ENCODE data around the gene ACER1.

ACER1 gene

DNA sequence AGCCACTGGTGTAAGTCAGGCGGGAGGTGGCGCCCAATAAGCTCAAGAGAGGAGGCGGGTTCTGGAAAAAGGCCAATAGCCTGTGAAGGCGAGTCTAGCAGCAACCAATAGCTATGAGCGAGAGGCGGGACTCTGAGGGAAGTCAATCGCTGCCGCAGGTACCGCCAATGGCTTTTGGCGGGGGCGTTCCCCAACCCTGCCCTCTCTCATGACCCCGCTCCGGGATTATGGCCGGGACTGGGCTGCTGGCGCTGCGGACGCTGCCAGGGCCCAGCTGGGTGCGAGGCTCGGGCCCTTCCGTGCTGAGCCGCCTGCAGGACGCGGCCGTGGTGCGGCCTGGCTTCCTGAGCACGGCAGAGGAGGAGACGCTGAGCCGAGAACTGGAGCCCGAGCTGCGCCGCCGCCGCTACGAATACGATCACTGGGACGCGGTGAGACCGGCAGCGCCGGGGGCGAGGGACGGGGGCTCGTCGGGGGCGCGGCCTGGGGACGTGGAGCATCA is 39.2 kb upstream of the ACER1 start, which contains the start of gene ALKBH7:
Gene ALKBH7, plus strand, starts transcription at position 201 of the 502 bp plus-strand sequence. Its CDS starts 27 bp downstream, at position 228.
- H3K18ac ChIP-seq (ENCODE audit: low read length) = peak within 1 kb of the TSS; percentile 96
- peak within 1 kb of the TSS; percentile 98 for H3K14ac ChIP-seq (ENCODE audit: low read length)
- peak within 1 kb of the TSS; percentile 97 for H4K91ac ChIP-seq (ENCODE audit: low read depth, low read length)
- no CpG with 5 or more reads among the region's 47 CpGs for WGBS (ENCODE audit: extremely low coverage, insufficient coverage, insufficient read length)
- H3K9ac ChIP-seq (ENCODE audit: low read length) = peak within 1 kb of the TSS; percentile 81
- peak within 1 kb of the TSS; percentile 81 for H3K4me2 ChIP-seq (ENCODE audit: low read length)
- peak within 1 kb of the TSS; percentile 95 for H3K4me3 ChIP-seq (ENCODE audit: low read depth, low read length)
- H3K4me1 ChIP-seq (ENCODE audit: control insufficient read depth in 1 of 2, insufficient read depth in 2 of 2, low read length in 2 of 2) = peaks cover 6 to 14% of the 10 kb centered on the region in 2 experiments
- H2BK12ac ChIP-seq (ENCODE audit: low read length) = no peak within 1 kb of the TSS
- H3K36me3 ChIP-seq (ENCODE audit: control insufficient read depth in 1 of 2, insufficient read depth in 2 of 2, low read length in 2 of 2) = peaks cover 29 to 34% of the 10 kb centered on the region in 2 experiments
- peak within 1 kb of the TSS; percentile 97 for H3K27ac ChIP-seq (ENCODE audit: low read depth, low read length)
- no peaks in the 10 kb centered on the region for H3K27me3 ChIP-seq (ENCODE audit: insufficient read depth, low read length)
- peaks cover 1% of the 10 kb centered on the region for H3K9me3 ChIP-seq (ENCODE audit: insufficient read depth, low read depth, low read length)
- H3K79me2 ChIP-seq (ENCODE audit: control insufficient read depth, insufficient read depth, low read length, poor library complexity) = peaks cover 2% of the 10 kb centered on the region
- peaks cover 10% of the 10 kb centered on the region for H3K79me1 ChIP-seq (ENCODE audit: low read length)
- peak within 1 kb of the TSS; percentile 92 for H3K4ac ChIP-seq (ENCODE audit: low read depth, low read length)
- peak; percentile 100 for DNase-seq
- H2BK120ac ChIP-seq (ENCODE audit: insufficient read depth, low read length, poor library complexity) = peak within 1 kb of the TSS; percentile 95
- no peak within 1 kb of the TSS for H3K23ac ChIP-seq (ENCODE audit: low read length)
- peak within 1 kb of the TSS; percentile 97 for H2AFZ ChIP-seq (ENCODE audit: insufficient read depth, low read length, poor library complexity)
- peak within 1 kb of the TSS; percentile 97 for H4K8ac ChIP-seq (ENCODE audit: low read depth, low read length)
- H2AK5ac ChIP-seq (ENCODE audit: low read length) = peak within 1 kb of the TSS; percentile 92
- peak within 1 kb of the TSS; percentile 88 for H4K12ac ChIP-seq (ENCODE audit: low read depth, low read length)
- peak within 1 kb of the TSS; percentile 95 for H2BK5ac ChIP-seq (ENCODE audit: low read depth, low read length, poor library complexity)

DNA sequence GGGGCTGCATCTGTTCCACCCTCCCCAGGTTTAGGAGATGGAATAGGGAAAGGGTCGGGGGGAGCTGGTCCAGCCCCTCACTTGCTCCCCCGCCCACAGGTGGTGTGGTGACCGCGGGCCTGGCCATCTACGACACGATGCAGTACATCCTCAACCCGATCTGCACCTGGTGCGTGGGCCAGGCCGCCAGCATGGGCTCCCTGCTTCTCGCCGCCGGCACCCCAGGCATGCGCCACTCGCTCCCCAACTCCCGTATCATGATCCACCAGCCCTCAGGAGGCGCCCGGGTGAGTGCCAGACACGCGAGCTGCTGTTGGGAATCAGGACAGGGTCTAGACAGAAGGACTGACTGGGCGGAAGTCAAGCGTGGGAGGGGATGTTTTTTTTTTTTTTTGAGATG is 30.9 kb upstream of the ACER1 start:
- H3K9me3 ChIP-seq (ENCODE audit: insufficient read depth, low read depth, low read length) = no peaks in the 10 kb centered on the region
- H3K4me1 ChIP-seq (ENCODE audit: control insufficient read depth in 1 of 2, insufficient read depth in 2 of 2, low read length in 2 of 2) = peaks cover 3 to 5% of the 10 kb centered on the region in 2 experiments
- no peak overlapping the region for H3K27ac ChIP-seq (ENCODE audit: low read depth, low read length)
- H3K79me2 ChIP-seq (ENCODE audit: control insufficient read depth, insufficient read depth, low read length, poor library complexity) = peaks cover 10% of the 10 kb centered on the region
- DNase-seq = no peak
- H3K14ac ChIP-seq (ENCODE audit: low read length) = no peak overlapping the region
- no peak overlapping the region for H3K18ac ChIP-seq (ENCODE audit: low read length)
- H3K4me3 ChIP-seq (ENCODE audit: low read depth, low read length) = no peak overlapping the region
- peaks cover 40 to 43% of the 10 kb centered on the region in 2 experiments for H3K36me3 ChIP-seq (ENCODE audit: control insufficient read depth in 1 of 2, insufficient read depth in 2 of 2, low read length in 2 of 2)
- no peak overlapping the region for H3K4me2 ChIP-seq (ENCODE audit: low read length)
- no peak overlapping the region for H2AFZ ChIP-seq (ENCODE audit: insufficient read depth, low read length, poor library complexity)
- H4K8ac ChIP-seq (ENCODE audit: low read depth, low read length) = no peak overlapping the region
- no peak overlapping the region for H3K23ac ChIP-seq (ENCODE audit: low read length)
- no peak overlapping the region for H4K12ac ChIP-seq (ENCODE audit: low read depth, low read length)
- no CpG with 5 or more reads among the region's 21 CpGs for WGBS (ENCODE audit: extremely low coverage, insufficient coverage, insufficient read length)
- no peak overlapping the region for H2AK5ac ChIP-seq (ENCODE audit: low read length)
- H2BK5ac ChIP-seq (ENCODE audit: low read depth, low read length, poor library complexity) = no peak overlapping the region
- peaks cover 8% of the 10 kb centered on the region for H3K79me1 ChIP-seq (ENCODE audit: low read length)
- H3K4ac ChIP-seq (ENCODE audit: low read depth, low read length) = no peak overlapping the region
- no peak overlapping the region for H2BK12ac ChIP-seq (ENCODE audit: low read length)
- H2BK120ac ChIP-seq (ENCODE audit: insufficient read depth, low read length, poor library complexity) = no peak overlapping the region
- H4K91ac ChIP-seq (ENCODE audit: low read depth, low read length) = no peak overlapping the region
- H3K9ac ChIP-seq (ENCODE audit: low read length) = no peak overlapping the region
- no peaks in the 10 kb centered on the region for H3K27me3 ChIP-seq (ENCODE audit: insufficient read depth, low read length)

DNA sequence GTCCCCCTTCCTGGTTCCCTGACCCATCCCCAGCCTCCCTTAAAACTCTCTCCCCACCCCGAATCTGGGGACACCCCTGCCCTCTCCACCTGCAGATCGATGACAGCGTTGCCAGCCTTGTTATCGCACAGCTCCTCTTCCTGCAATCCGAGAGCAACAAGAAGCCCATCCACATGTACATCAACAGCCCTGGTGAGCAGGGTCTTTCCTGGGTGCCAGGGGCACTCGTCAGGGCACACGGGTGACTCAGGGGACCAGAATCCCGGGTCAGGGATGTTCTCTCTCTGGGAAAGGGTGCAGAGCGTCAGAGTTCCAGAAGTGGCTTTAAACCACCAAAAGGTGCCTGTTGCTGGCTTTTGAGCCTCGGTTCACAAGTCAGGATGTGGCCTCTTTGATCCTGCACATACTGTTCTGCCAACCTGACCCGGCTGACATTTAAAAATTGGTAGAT is 29.0 kb upstream of the ACER1 start:
- Histone ChIP-seq H4K12ac (ENCODE audit: low read depth, low read length) (peak overlapping the region; percentile 4), H3K27ac (ENCODE audit: low read depth, low read length) (no peak overlapping the region), H3K36me3 (ENCODE audit: control insufficient read depth in 1 of 2, insufficient read depth in 2 of 2, low read length in 2 of 2) (peaks cover 28 to 30% of the 10 kb centered on the region in 2 experiments), H3K23ac (ENCODE audit: low read length) (no peak overlapping the region), H3K27me3 (ENCODE audit: insufficient read depth, low read length) (no peaks in the 10 kb centered on the region), H3K79me2 (ENCODE audit: control insufficient read depth, insufficient read depth, low read length, poor library complexity) (peaks cover 10% of the 10 kb centered on the region), H2AK5ac (ENCODE audit: low read length) (no peak overlapping the region), H3K4ac (ENCODE audit: low read depth, low read length) (peak overlapping the region; percentile 88), H3K14ac (ENCODE audit: low read length) (no peak overlapping the region), H2BK12ac (ENCODE audit: low read length) (no peak overlapping the region), H2BK5ac (ENCODE audit: low read depth, low read length, poor library complexity) (no peak overlapping the region), H3K4me3 (ENCODE audit: low read depth, low read length) (peak overlapping the region; percentile 92), H2BK120ac (ENCODE audit: insufficient read depth, low read length, poor library complexity) (no peak overlapping the region), H3K4me2 (ENCODE audit: low read length) (peak overlapping the region; percentile 77), H2AFZ (ENCODE audit: insufficient read depth, low read length, poor library complexity) (no peak overlapping the region), H3K79me1 (ENCODE audit: low read length) (peaks cover 8% of the 10 kb centered on the region), H3K9me3 (ENCODE audit: insufficient read depth, low read depth, low read length) (no peaks in the 10 kb centered on the region), H3K9ac (ENCODE audit: low read length) (peak overlapping the region; percentile 34), H4K91ac (ENCODE audit: low read depth, low read length) (peak overlapping the region; percentile 96), H3K4me1 (ENCODE audit: control insufficient read depth in 1 of 2, insufficient read depth in 2 of 2, low read length in 2 of 2) (peaks cover 3 to 7% of the 10 kb centered on the region in 2 experiments), H3K18ac (ENCODE audit: low read length) (no peak overlapping the region), H4K8ac (ENCODE audit: low read depth, low read length) (peak overlapping the region; percentile 99)
- WGBS (ENCODE audit: extremely low coverage, insufficient coverage, insufficient read length) = no CpG with 5 or more reads among the region's 11 CpGs
- DNase-seq = peak in 1 of 2 donors; percentile 6

GRCh38 chr19:6362027-6362350 is 28.6 kb upstream of the ACER1 start:
- peak overlapping the region; percentile 99 for H4K8ac ChIP-seq (ENCODE audit: low read depth, low read length)
- peaks cover 10% of the 10 kb centered on the region for H3K79me2 ChIP-seq (ENCODE audit: control insufficient read depth, insufficient read depth, low read length, poor library complexity)
- H2BK12ac ChIP-seq (ENCODE audit: low read length) = no peak overlapping the region
- peak overlapping the region; percentile 77 for H3K4me2 ChIP-seq (ENCODE audit: low read length)
- H3K79me1 ChIP-seq (ENCODE audit: low read length) = peaks cover 8% of the 10 kb centered on the region
- H3K27ac ChIP-seq (ENCODE audit: low read depth, low read length) = no peak overlapping the region
- H4K91ac ChIP-seq (ENCODE audit: low read depth, low read length) = peak overlapping the region; percentile 96
- H3K27me3 ChIP-seq (ENCODE audit: insufficient read depth, low read length) = no peaks in the 10 kb centered on the region
- peaks cover 28 to 29% of the 10 kb centered on the region in 2 experiments for H3K36me3 ChIP-seq (ENCODE audit: control insufficient read depth in 1 of 2, insufficient read depth in 2 of 2, low read length in 2 of 2)
- H2AFZ ChIP-seq (ENCODE audit: insufficient read depth, low read length, poor library complexity) = peak overlapping the region; percentile 97
- peaks cover 2% of the 10 kb centered on the region for H3K9me3 ChIP-seq (ENCODE audit: insufficient read depth, low read depth, low read length)
- peak overlapping the region; percentile 77 for H2AK5ac ChIP-seq (ENCODE audit: low read length)
- H2BK5ac ChIP-seq (ENCODE audit: low read depth, low read length, poor library complexity) = peak overlapping the region; percentile 76
- peak overlapping the region; percentile 34 for H3K9ac ChIP-seq (ENCODE audit: low read length)
- H3K18ac ChIP-seq (ENCODE audit: low read length) = peak overlapping the region; percentile 97
- H3K4me3 ChIP-seq (ENCODE audit: low read depth, low read length) = peak overlapping the region; percentile 92
- peak overlapping the region; percentile 88 for H3K4ac ChIP-seq (ENCODE audit: low read depth, low read length)
- H3K23ac ChIP-seq (ENCODE audit: low read length) = no peak overlapping the region
- no peak for DNase-seq
- no CpG with 5 or more reads among the region's 7 CpGs for WGBS (ENCODE audit: extremely low coverage, insufficient coverage, insufficient read length)
- peaks cover 3 to 7% of the 10 kb centered on the region in 2 experiments for H3K4me1 ChIP-seq (ENCODE audit: control insufficient read depth in 1 of 2, insufficient read depth in 2 of 2, low read length in 2 of 2)
- peak overlapping the region; percentile 98 for H3K14ac ChIP-seq (ENCODE audit: low read length)
- peak overlapping the region; percentile 95 for H4K12ac ChIP-seq (ENCODE audit: low read depth, low read length)
- H2BK120ac ChIP-seq (ENCODE audit: insufficient read depth, low read length, poor library complexity) = peak overlapping the region; percentile 84

Data from trophoblast cell (in vitro differentiated cells and primary cell).